Stimulated activated CD8-positive, alpha-beta memory T cell treated with anti-CD3 and anti-CD28 coated beads, Interleukin-4, amount 100 ng/mL, for 4 hours (primary cell): ENCODE data around the gene SMIM13.

Experiments
- DNase-seq, 2 donors: peaks; one replicate each; pipeline ENCODE4 v3.0.0-alpha.2; 2020; ENCODE audit warnings: low read depth in 2 of 2, low spot score in 1 of 2

The SMIM13 gene

DNA sequence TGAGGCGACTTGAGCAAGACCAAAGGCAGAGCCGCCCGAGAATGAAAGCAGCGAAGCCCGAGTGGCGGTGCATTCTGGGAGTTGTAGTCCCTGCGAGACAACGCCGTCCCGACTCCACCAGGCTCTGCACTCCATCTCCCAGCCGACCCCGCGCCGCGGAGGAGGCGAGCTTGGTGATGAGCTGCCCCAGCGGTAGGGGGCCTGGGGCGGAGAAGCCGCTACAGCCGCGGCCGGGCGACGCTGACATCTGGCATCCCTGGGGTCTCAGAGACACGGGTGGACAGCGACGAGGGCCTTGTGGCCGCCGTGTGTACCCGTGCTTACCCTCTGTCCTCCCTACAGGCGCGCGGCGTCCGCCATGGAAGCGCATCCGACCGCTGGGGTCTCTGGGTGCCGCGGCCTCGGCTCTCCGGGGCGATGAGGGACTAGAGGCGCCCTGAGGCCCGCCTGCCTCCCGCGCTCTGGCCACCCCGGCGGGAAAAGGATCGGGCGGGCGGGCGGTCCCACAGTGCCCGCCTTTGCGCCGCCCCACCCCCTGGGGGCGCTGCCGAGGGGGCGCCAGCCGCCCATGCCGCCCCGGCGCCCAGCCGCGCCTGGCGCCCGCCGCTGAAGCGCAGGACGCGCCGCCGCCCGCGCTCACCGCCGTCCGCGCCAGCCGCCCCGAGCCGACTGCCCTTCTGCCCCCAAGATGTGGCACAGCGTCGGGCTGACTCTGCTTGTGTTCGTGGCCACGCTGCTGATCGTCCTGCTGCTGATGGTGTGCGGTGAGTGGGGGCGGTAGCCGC, at the start of gene SMIM13:
SMIM13 (plus strand) TSS at position 209 of the 785 bp plus-strand sequence; CDS start at position 689, 480 bp downstream.
- DNase-seq, result peak; percentile 87 to 89

DNA sequence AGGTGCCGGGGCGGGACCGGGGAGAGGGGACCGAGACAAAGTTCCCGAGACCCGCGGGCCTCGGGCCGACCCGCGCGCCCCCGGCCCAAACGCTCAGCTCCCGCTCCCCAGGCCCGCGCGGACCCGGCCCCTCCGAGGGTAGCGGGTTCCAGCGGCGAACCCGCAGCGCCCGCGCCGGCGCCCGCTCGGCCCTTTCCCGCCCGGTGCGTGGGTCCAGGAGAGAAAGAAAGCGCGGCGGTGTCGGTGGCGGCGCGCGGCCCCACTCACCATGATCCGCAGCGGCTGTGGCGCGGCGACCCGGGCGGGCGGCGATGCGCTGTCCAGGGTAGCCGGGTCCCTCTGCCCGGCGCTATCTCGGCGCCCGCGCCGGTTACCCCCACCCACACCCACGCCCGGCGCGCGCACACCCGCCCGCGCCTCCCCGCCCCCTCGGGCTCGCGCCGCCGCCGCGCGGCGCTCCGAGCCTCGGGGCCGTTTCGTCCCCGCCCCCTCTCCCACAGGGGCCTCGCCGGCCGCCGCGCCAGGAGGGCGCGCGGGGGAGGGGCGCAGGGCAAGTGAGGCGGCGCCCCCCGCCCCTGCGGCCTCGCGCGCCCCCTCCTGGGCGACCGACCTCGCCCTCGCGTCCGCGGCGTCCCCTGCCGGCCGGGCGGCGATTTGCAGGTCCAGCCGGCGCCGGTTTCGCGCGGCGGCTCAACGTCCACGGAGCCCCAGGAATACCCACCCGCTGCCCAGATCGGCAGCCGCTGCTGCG, 49.5 kb upstream of the SMIM13 start, which contains the start of gene ELOVL2:
ELOVL2 (minus strand) TSS at position 345 of the 751 bp plus-strand sequence; CDS start at position 270, 75 bp downstream.
- DNase-seq, result no peak

DNA sequence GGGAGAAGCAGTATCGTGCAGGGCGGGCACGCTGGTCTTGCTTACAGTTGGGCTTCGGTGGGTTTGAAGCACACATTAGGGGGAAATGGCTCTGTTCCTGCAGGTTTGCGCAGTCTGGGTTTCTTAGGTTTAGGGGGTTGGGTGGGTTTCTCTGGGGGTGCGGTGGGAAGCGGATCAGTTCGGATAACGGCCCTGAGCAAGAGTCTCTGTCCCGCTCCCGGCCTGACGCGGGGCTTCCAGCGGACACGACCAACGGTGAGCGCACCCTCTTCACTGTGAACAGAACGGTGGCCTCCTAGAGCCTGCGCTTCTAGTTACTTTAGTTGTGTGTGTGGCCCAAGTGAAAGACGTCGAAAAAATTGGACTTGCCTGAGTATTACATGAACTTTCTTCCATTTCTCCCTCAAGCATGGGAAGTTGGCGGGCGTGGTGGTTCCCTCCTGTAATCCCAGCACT, 48.9 kb upstream of the SMIM13 start:
- no peak for DNase-seq

DNA sequence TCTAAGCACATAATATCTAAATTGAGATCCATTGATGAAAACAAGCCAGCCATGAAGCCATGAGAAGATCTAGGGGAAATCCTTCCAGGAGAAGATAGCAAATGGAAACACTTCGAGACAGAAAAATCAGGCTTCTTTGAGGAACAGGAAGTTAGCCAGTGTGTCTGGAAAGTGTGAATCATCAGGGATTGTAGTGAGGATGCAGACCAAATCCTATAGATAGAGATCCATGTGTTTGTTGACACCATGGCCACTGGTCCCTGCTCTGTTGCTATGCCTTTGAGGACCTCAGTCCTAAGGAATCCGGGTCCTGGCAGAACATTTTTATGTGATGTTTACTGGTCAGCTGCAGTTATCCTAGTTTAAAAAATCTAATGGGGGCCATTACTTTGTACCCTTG, 42.9 kb upstream of the SMIM13 start:
- DNase-seq, result no peak

DNA sequence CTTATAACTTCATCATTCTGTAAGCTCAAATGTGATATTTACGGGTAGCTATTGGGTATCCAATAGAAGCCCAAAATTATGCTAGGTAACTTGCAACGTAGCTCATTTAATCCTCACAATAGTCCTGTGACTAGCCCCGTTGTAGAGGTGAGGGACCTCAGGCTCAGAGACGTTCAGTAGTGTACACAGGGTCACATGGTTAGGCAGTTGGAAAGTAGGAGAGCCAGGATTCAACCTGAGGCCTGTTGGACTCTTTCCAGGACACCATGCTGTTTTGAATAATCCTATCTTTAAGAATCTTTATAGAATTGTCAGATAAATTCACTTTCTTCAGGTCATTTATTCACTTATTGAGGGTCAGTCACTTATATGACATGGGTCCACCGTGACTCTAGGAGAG, 40.3 kb upstream of the SMIM13 start:
- no peak for DNase-seq

DNA sequence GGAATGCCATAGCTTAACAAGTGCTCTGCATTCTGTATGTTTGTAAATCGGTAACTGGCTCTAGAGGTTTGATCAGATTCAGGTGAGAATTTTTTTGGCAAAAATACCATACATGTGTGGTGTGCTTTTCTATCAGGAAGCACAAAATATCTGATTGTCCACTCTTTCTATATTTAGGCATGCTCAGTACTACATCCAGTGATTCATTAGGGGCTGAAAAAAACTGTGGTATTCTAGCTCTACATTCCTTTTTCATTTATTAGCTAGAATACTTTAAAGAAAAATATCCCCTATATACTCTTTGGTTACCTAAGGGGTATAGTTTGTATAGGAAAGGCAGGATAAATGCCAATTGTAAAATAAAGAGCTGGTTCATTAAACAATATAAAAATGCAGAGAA, 38.9 kb upstream of the SMIM13 start:
- DNase-seq, result no peak

DNA sequence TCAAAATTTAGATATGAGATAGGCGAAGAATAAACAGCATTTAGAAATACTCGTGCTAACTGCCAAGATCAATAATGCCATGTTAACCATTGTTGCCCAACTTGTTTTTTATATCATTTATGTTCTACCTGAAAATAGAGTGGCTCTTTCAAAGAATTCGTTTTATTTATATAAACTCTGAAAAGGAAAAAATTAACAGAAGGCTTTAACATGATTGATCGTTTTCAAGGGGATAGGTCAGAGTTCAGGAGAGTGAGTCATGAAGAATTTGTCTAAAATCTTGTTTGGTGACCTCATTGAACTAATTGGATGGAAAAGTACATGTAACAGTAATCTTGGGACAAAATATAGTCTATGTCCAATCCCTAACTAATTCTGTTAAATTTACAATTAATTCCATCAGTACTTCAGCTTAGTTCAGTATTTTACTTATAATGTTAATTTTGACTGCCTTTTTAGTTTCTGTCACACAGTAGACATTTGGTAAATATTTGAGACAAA, 38.5 kb upstream of the SMIM13 start:
- DNase-seq, result no peak

DNA sequence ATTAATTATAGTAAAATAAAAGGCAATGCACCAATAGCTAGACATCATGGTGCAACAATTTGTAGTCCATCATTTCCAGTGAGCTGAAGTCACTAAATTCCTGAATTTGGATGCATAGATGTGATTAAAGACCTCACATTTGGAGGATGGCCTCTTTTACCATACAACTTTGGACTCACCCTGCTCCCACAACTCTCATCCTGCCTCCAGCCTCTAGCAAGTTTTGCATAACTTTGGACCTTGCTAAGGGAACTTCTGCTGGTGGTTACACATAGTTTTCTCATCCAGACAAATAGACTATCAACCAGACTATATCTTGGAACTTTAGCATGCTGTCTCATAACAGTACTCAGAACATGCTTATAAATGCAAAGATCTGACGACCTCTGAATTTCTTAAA, 36.8 kb upstream of the SMIM13 start:
- no peak for DNase-seq

DNA sequence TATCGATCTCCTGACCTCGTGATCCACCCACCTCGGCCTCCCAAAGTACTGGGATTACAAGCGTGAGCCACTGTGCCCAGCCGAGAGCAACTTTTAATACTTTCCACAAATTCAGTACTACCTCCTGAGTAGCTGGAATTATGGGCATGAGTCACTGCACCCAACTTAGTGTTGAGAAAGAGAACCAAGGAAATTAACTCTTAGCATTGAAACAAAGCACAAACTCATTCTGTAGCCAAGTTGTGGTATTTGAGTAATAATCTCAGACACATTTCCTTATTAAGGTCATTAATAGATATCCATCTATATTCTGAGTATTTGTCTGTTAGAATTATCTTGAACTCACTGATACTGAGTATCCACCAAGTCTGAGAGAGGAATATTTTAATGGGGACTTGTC, 35.2 kb upstream of the SMIM13 start:
- no peak for DNase-seq

DNA sequence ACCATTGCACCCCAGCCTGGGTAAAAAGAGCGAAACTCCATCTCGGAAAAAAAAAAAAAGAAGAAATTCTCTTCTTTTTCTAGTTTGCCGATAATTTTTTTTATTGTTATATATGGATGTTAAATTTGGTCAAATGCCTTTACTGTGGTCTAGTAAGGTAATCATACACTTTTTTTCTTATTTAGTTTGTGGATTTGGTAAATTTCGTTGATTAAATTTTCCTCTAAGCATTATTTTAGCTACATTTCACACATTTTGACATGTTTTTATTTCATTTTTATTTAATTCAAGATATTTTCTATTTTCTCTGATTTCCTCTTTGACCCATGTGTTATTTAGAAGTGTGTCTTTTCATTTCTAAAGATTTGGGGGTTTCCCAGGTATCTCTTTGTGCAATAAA, 31.6 kb upstream of the SMIM13 start:
- DNase-seq, result no peak

DNA sequence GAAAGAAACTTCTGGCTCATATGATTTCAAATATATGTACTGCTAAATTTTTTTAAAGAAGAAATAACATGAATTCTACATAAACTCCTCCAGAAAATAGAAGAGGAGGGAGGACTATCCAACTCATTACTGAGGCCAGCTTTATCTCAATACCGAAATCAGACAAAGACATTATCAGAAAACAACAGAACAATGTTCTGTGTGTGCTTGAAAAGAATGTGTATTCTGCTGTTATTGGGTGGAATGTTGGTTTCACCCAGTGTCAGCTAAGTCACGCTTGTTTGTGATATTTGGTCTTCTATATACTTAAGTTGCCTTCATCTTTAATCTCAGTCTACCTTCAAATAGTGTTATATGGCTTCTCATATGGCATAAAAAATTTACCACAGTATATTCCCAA, 30.9 kb upstream of the SMIM13 start:
- no peak for DNase-seq

DNA sequence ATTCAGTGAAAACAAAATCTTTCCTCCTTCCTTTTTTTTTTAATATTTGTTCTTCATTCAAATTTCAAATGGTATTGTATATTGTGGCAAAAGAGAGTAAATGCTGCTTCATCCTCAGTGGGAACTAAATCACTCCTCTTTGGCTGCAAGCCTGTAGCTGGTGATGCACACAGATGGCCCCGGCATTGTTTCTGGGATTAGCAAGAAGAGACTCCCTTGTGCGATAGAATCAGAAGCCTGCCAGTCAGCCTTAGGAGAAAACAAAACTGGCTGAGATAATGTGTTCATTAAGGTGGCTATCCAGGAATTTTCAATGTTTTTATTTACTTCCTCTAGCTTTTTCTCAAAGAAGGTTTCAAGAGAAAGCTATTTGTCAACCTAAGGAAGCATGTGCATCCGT, 28.8 kb upstream of the SMIM13 start:
- DNase-seq, result no peak

DNA sequence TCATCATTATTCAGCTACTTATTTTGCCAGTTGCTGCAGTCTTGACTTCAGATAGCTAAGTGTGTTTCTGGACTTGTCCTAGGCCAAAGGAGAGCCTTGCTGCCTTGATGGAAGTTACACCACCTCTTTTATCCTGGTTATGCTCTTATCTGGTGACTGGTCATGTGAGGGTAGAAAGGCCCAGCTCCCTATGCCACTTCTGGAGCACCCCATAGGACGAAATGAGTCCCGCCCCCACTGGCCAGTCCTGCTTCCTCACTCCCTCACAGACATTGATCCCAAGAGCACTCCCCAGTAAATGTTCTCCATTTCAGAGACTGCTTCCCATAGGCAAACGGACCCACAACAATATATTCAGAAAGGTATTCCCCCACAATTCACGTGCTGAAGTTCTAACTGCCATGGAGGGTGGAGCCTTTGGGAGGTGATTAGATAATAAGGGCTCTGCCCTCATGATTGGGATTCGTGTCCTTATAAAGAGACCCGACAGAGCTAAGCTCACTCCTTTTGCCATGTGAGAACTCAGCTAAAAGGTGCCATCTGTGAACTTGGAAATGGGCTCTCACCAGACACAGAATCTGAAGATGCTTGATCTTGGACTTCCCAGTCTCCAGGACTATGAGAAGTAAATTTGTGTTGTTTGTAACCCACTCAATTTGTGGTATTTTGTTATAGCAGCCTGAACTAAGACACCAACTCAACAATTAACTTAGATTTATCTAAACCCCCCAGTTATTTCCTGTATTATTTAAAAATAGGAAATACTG, 28.0 kb upstream of the SMIM13 start:
- no peak for DNase-seq

DNA sequence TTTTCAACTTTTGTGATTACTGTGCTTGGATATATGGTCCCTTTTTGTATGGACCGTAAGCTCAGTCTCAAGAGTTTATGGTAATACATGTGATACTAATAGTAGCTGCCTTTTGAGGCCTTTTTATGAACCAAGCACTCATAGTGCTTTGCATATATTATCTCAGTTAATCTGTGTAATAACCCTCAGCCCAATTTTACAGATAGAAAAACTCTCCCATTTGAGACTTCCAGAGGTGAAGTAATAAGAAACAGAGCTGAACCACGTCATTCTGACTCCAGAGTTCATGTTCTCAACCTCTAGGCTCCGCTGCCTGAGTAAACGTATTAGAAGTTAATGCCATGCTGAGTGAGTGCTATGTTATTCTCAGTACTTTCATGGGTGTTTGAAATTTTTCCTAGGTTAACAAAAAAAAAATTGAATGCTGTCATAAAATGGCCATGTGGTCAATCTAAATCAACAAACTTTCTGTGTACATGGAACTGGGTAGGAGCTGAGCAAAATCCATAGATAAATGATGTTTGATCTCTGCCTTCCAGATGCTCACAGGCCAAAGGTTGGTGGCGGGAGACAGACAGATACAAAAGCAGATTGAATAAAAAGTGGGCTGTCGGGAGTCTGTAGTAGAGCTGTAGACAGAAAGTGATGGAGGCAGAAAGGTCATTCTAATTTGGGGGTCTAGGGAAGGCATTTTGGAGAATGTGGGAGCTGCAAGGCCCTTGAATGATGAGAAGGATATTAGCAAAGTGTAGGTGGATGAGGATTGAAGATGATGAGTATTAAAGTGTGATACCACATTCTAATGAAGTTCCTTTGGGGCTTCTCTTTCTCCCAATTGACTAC, 26.9 kb upstream of the SMIM13 start:
- DNase-seq, result no peak

DNA sequence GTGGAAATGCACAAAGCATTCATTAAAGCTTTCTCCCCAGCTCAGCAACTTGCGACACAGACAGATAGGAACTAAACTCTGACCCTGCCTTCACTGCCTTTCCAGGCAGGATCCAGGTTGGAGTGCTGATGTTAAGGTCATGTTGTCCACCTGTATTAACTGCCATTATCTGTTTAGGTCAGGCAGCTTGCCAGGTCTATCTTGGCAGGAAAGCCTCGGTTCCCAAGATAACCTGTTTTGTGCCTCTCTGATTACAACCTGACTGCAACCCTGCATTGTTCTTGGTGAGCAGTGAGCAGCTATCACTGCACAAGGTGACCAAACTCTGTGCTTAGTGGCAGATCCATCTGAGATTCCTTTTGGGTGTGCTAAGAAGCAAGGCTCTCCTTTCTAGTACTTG, 26.3 kb upstream of the SMIM13 start:
- no peak for DNase-seq

DNA sequence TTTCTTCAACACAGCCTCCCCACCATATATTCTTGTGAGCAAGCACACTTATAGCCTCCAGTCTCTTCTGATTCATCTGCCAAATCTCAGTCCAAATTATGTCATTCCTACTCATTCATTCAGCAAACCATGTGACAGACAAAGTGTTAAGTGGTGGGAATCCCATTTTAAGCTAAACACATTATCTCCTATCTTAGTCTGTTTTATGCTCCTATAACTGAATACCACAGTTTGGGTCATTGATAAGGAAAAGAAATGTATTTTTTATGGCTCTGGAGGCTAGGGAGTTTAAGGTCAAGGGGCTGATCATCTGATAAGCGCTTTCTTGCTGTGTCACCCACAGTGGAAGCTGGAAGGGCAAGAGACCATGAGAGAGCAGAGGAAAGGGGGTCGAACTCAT, 23.9 kb upstream of the SMIM13 start:
- no peak for DNase-seq

DNA sequence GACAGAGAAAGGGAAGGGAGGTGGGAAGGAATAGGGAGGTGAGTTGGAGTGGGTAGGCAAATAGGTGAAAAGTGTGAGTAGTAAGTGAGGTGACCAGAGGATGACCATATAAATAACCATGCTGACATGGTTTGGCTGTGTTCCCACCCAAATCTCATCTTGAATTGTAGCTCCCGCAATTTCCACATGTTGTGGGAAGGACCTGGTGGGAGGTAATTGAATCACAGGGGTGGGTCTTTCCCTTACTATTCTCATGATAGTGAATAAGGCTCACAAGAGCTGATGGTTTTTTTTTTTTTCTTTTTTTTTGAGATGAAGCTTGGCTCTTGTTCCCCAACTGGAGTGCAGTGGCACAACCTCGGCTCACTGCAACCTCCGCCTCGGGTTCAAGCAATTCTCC, 21.5 kb upstream of the SMIM13 start:
- DNase-seq, result no peak

DNA sequence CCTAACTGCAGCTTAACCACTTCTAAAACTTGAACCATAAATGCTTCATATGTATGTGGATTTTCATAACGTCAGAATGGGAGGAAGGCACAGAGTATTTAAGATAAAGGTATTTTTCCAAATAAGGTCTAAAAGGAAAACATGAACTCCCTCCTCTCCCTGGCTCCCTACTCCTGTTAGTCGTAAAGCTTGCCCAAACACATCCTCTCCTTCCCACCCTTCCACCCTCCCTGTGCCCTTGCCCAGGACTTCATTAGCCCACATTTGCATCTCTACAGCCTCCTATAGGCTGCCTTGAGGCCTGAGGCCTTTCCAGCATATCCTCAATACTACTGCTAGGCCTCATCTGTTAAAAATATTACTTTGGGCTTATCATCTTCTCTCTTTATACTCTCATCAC, 17.1 kb upstream of the SMIM13 start:
- DNase-seq, result no peak

DNA sequence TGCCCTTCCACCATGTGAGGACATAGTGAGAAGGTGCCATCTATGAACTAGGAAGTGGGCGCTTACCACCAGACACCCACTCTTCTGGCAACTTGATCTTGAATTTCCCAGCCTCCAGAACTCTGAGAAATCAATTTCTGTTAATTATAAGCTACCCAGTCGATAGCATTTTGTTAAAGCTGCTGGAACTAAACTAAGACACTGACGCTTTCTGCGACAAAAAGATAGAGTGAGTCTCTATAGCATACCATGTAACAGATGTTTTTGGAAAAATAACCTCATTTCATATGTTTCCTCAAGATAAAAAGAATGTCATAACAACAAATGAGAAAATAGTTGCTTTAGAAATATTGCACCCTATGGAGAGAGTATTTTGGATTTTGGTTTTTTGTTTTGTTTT, 15.4 kb upstream of the SMIM13 start:
- no peak for DNase-seq

DNA sequence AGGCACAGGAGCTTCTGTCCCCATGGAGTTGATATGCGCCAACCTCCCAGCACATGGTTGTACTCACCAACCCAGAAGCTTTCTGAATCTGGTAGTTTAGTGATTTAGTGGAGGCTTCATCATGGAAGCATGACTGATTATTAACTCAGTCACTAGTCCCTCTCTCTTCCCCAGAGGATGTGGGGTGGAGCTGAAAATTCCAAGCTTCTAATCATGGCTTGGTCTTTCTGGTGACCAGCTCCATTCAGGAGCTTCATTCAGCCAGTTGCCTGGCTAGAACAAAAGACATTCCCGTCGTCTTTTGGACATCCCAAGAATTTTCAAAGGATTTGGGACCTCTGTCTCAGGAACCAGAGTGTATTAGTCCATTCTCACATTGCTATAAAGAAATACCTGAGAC, 13.3 kb upstream of the SMIM13 start:
- DNase-seq, result no peak

DNA sequence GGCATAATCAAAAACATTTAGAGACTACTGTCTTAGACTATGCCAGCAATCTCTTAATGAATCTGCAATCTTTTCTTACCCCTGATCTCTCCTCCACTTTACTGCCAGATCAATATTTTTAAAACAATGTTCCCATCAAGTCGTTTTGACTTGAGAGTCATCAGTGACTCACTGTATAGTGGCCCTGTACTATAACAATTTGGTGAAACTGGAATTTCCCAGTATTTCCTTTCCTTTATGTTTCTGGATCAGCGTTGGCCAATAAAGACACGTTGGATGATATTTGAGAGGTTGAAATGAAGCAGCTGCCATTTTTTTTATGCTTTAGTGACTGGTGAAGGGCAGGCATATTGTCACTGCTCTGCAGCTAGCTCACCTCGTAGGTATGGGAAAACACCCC, 10.1 kb upstream of the SMIM13 start:
- DNase-seq, result no peak
